ENCODE results near the gene ZDHHC8. TPM values are rescaled to one million over a fixed set of nuclear protein-coding genes. Genes with fewer than 3 reads are reported as not detected.

ZDHHC8 gene
- total RNA-seq, 1 experiment from 2014 or later: 78.4 TPM

GRCh38 chr22:20160041-20160440 is 28.4 kb downstream of the ZDHHC8 start:
- H3K9me3 Mint-ChIP-seq (ENCODE audit: low read depth, unreplicated experiment): peaks cover 6% of the 10 kb centered on the region
- BruUV-seq (replicated peaks): no TSS peak
- no peaks in the 10 kb centered on the region for H3K36me3 Mint-ChIP-seq (ENCODE audit: insufficient read depth, unreplicated experiment)
- peak overlapping the region; percentile 39 for H3K27ac Mint-ChIP-seq (ENCODE audit: unreplicated experiment)
- intact Hi-C loops (cut with micrococcal nuclease; ENCODE audit: unreplicated experiment): no loop called here
- CTCF ChIA-PET: no interaction called here
- H3K4me3 Mint-ChIP-seq (ENCODE audit: low read depth, unreplicated experiment): no peak overlapping the region
- DNase-seq: no peak
- H3K4me1 Mint-ChIP-seq (ENCODE audit: low read depth, unreplicated experiment): no peaks in the 10 kb centered on the region
- H3K27me3 Mint-ChIP-seq (ENCODE audit: unreplicated experiment): peaks cover 57% of the 10 kb centered on the region
- no peak for TF ChIP-seq CTCF (IDR thresholded peaks at IDR 0.05; ENCODE audit: unreplicated experiment)

- Mint-ChIP-seq H3K27me3 (ENCODE audit: unreplicated experiment) (peaks cover 58% of the 10 kb centered on the region), H3K4me1 (ENCODE audit: low read depth, unreplicated experiment) (no peaks in the 10 kb centered on the region), H3K9me3 (ENCODE audit: low read depth, unreplicated experiment) (peaks cover 6% of the 10 kb centered on the region), H3K36me3 (ENCODE audit: insufficient read depth, unreplicated experiment) (no peaks in the 10 kb centered on the region), H3K27ac (ENCODE audit: unreplicated experiment) (no peak overlapping the region), H3K4me3 (ENCODE audit: low read depth, unreplicated experiment) (no peak overlapping the region)
- no peak for DNase-seq
- no peak for TF ChIP-seq CTCF (IDR thresholded peaks at IDR 0.05; ENCODE audit: unreplicated experiment)
- intact Hi-C loops (cut with micrococcal nuclease; ENCODE audit: unreplicated experiment): no loop called here
- BruUV-seq (replicated peaks): no TSS peak
- CTCF ChIA-PET: no interaction called here
Measured at GRCh38 chr22:20164863-20165262, 33.3 kb downstream of the ZDHHC8 start.

GRCh38 chr22:20165421-20165820 is 33.8 kb downstream of the ZDHHC8 start:
- no TSS peak for BruUV-seq (replicated peaks)
- no peak for DNase-seq
- TF ChIP-seq CTCF (IDR thresholded peaks at IDR 0.05; ENCODE audit: unreplicated experiment): no peak
- intact Hi-C loops (cut with micrococcal nuclease; ENCODE audit: unreplicated experiment): no loop called here
- H3K4me1 Mint-ChIP-seq (ENCODE audit: low read depth, unreplicated experiment): no peaks in the 10 kb centered on the region
- no peaks in the 10 kb centered on the region for H3K36me3 Mint-ChIP-seq (ENCODE audit: insufficient read depth, unreplicated experiment)
- no peak overlapping the region for H3K27ac Mint-ChIP-seq (ENCODE audit: unreplicated experiment)
- CTCF ChIA-PET: no interaction called here
- no peak overlapping the region for H3K4me3 Mint-ChIP-seq (ENCODE audit: low read depth, unreplicated experiment)
- H3K27me3 Mint-ChIP-seq (ENCODE audit: unreplicated experiment): peaks cover 58% of the 10 kb centered on the region
- H3K9me3 Mint-ChIP-seq (ENCODE audit: low read depth, unreplicated experiment): peaks cover 6% of the 10 kb centered on the region

GRCh38 chr22:20165913-20166312 is 34.3 kb downstream of the ZDHHC8 start:
- Mint-ChIP-seq H3K27ac (ENCODE audit: unreplicated experiment) (no peak overlapping the region), H3K36me3 (ENCODE audit: insufficient read depth, unreplicated experiment) (no peaks in the 10 kb centered on the region), H3K4me1 (ENCODE audit: low read depth, unreplicated experiment) (no peaks in the 10 kb centered on the region), H3K27me3 (ENCODE audit: unreplicated experiment) (peaks cover 58% of the 10 kb centered on the region), H3K9me3 (ENCODE audit: low read depth, unreplicated experiment) (peaks cover 6% of the 10 kb centered on the region), H3K4me3 (ENCODE audit: low read depth, unreplicated experiment) (no peak overlapping the region)
- BruUV-seq (replicated peaks): no TSS peak
- no peak for DNase-seq
- no peak for TF ChIP-seq CTCF (IDR thresholded peaks at IDR 0.05; ENCODE audit: unreplicated experiment)
- intact Hi-C loops (cut with micrococcal nuclease; ENCODE audit: unreplicated experiment): no loop called here
- CTCF ChIA-PET: no interaction called here

- Mint-ChIP-seq H3K36me3 (ENCODE audit: insufficient read depth, unreplicated experiment) (no peaks in the 10 kb centered on the region), H3K27me3 (ENCODE audit: unreplicated experiment) (peaks cover 59% of the 10 kb centered on the region), H3K4me3 (ENCODE audit: low read depth, unreplicated experiment) (no peak overlapping the region), H3K4me1 (ENCODE audit: low read depth, unreplicated experiment) (no peaks in the 10 kb centered on the region), H3K9me3 (ENCODE audit: low read depth, unreplicated experiment) (peaks cover 6% of the 10 kb centered on the region), H3K27ac (ENCODE audit: unreplicated experiment) (no peak overlapping the region)
- intact Hi-C loops (cut with micrococcal nuclease; ENCODE audit: unreplicated experiment): no loop called here
- CTCF ChIA-PET: no interaction called here
- no TSS peak for BruUV-seq (replicated peaks)
- DNase-seq: no peak
- no peak for TF ChIP-seq CTCF (IDR thresholded peaks at IDR 0.05; ENCODE audit: unreplicated experiment)
Measured at GRCh38 chr22:20166703-20167102, 35.1 kb downstream of the ZDHHC8 start.
